ENCODE data around the gene FAM13A.

The FAM13A gene

DNA sequence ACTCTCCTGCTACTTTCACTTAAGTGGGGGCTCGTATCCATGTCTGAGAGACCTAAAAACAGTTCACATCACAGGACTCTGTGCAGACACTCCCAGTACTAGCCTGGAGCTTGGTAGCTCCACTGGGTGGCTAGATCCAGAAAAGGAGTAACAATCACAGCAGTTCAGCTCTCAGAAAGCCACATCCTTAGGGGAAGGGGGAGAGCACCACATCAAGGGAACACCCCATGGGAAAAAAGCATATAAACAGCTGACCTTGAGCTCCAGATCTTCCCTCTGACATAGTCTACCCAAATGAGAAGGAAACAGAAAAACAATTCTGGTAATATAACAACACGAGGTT, 175.8 kb downstream of the FAM13A start:
- TF ChIP-seq, protein P1, sequence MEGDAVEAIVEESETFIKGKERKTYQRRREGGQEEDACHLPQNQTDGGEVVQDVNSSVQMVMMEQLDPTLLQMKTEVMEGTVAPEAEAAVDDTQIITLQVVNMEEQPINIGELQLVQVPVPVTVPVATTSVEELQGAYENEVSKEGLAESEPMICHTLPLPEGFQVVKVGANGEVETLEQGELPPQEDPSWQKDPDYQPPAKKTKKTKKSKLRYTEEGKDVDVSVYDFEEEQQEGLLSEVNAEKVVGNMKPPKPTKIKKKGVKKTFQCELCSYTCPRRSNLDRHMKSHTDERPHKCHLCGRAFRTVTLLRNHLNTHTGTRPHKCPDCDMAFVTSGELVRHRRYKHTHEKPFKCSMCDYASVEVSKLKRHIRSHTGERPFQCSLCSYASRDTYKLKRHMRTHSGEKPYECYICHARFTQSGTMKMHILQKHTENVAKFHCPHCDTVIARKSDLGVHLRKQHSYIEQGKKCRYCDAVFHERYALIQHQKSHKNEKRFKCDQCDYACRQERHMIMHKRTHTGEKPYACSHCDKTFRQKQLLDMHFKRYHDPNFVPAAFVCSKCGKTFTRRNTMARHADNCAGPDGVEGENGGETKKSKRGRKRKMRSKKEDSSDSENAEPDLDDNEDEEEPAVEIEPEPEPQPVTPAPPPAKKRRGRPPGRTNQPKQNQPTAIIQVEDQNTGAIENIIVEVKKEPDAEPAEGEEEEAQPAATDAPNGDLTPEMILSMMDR (IDR thresholded peaks at IDR 0.05; ENCODE audit: low read depth, low read length), result no peak
- H3K4me3 ChIP-seq (ENCODE audit: low read depth, low read length), result no peak overlapping the region

DNA sequence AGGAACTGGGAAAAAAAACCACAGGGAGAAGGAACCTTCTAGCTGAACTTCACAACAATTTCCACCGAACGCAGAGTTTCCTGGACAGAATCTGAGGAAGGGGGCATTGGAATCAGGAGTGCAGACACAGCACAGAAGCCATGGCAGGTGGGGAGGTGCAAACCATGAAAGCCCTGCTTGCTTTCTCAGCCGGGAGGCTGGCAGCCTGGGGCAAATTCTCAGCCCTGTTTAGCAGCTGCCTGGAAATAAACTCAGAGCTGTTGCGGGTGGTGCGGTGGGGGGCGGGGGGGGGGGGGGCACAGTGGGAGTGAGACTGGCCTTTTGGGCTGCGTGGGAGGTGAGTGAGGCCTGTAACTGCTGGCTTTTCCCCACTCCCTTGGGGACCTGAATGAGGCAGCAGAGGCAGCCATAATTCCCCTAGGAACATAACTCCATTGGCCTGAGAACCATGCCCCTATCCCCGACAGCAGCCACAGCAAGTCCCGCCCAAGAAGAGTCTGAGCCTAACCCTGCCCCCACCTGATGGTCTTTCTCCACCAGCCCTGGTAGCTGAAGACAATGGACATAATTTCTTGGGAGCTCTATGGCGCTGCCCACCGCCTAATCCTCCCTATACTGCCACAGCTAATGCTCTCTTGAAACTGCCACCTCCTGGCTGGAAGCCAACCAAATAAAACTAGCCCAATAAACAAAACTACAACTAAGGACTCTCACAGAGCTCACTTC, 176.3 kb downstream of the FAM13A start:
- TF ChIP-seq, protein P1 (IDR thresholded peaks at IDR 0.05; ENCODE audit: low read depth, low read length), result no peak
- no peak overlapping the region for H3K4me3 ChIP-seq (ENCODE audit: low read depth, low read length)

DNA sequence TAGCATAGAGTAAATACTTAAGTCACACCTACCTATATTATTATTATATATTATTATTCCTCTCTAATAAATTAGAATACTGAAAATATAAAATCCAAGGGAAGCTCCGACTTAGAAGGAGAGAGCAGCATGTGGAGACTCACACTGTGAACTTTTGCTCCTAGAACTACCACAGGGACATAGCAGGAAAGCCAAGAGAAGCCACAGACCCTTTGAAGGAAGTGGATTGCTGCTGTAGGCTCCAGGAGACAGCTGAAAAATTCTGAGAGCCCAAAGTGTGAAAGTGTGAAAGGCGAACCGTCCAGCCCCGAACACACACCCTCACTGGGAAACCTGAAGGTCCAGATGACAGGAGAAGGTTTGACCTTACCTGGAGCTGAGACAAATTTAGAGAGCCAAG, 177.0 kb downstream of the FAM13A start:
- TF ChIP-seq, protein P1 (IDR thresholded peaks at IDR 0.05; ENCODE audit: low read depth, low read length), result no peak
- no peak overlapping the region for H3K4me3 ChIP-seq (ENCODE audit: low read depth, low read length)

DNA sequence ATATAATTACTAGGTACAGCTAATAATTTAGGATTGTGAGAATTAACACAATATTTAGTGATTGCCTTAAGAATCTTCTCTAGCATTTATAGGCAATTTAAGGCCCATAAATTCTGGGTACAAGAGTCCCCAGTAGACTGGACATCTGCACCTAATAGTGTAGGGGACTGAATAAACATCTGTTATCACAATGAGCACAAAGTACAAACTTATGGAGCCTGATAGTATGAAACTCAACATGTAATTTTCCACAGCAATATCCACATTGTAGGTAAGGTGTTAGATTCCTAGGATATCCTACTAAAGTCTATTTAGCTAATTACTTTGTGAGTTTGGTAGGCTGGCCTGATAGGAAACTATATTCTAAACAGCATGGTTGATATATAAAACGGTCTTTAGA, 178.3 kb downstream of the FAM13A start:
- TF ChIP-seq, protein P1 (IDR thresholded peaks at IDR 0.05; ENCODE audit: low read depth, low read length), result no peak
- no peak overlapping the region for H3K4me3 ChIP-seq (ENCODE audit: low read depth, low read length)

DNA sequence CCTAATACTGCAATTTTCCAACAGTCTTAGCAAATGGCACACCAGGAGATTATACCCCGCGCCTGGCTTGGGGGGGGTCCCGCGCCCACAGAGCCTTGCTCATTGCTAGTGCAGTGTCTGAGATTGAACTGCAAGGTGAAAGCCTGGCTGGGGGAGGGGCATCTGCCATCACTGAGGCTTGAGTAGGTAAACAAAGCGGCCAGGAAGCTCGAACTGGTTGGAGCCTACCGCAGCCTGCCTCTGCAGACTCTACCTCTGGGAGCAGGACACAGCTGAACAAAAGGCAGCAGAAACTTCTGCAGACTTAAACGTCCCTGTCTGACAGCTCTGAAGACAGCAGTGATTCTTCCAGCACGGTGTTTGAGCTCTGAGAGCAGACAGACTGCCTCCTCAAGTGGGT, 186.6 kb downstream of the FAM13A start:
- TF ChIP-seq, protein P1 (IDR thresholded peaks at IDR 0.05; ENCODE audit: low read depth, low read length), result no peak
- H3K4me3 ChIP-seq (ENCODE audit: low read depth, low read length), result no peak overlapping the region

DNA sequence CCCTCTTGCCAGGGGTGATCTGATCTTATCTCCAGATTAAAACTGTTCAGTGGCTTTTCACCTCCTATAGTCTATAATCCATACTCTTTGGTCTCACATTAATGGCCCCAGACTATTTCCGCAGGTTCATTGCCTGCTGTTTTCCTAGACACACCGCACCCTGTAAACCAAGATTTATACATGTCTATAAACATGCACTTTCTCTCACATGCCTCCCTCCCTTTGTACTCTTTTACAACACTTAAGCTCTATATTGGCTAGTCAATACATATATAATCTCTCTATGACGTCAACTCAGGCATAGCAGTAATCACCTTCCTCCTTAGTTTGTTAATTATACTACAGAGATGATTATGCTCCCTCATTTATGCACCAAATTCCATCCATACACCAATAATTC, 188.5 kb downstream of the FAM13A start:
- TF ChIP-seq, protein P1 (IDR thresholded peaks at IDR 0.05; ENCODE audit: low read depth, low read length), result no peak
- H3K4me3 ChIP-seq (ENCODE audit: low read depth, low read length), result no peak overlapping the region

DNA sequence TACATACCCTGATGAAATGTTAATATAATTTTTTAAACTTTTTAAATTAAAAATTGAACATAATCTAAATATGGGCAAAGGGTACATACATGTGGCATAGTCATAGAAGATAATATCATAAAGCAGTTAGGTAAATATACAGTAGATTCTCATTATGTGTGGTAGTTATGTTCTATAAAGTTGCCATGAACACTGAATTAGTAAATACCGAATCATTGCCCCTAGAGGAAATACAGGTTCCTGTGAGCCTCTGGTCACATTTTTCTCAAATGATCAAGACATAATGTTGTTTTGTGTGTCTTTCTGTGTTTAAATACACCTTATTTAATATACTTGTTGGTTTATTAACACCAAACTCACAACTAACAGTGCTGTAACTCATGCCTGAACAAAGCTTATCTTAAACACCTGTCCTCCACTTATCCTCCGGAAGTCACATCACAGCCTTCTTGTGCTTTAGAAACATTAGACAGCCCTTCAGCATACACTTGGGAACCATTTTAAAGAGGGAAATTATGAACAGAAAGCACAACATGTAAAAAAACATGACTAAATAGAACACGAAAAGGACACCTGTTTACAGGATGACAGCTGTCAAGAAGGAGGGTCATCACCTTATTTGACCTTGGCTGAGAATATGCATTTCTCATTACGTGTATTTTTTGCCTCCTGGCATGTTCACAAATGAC, 190.0 kb downstream of the FAM13A start:
- TF ChIP-seq, protein P1 (IDR thresholded peaks at IDR 0.05; ENCODE audit: low read depth, low read length), result no peak

More for the DNA sequence above, 190.0 kb downstream of the FAM13A start:
- H3K4me3 ChIP-seq (ENCODE audit: low read depth, low read length), result no peak overlapping the region
